Hepatocyte (in vitro differentiated cells): ENCODE measurements around the gene OR14K1. TPM values are rescaled to one million over a fixed set of nuclear protein-coding genes. Genes with fewer than 3 reads are reported as not detected.

Source experiments
- DNase-seq: peaks from one replicate; pipeline ENCODE4 v3.0.0-alpha.2; 2016; ENCODE audit warnings: low spot score
- H2AFZ ChIP-seq: fragments of 200-600 bp; sonication (generic); 2 replicates; pipeline ENCODE4 v1.6.0; 2016; ENCODE audit warnings: antibody characterized with exemption, mild to moderate bottlenecking
- H3K27ac ChIP-seq: fragments of 200-600 bp; sonication (generic); 2 replicates; pipeline ENCODE4 v1.5.1; 2016; ENCODE audit warnings: mild to moderate bottlenecking
- H3K27me3 ChIP-seq: fragments of 200-600 bp; sonication (generic); 2 replicates; pipeline ENCODE4 v1.6.1; 2016
- H3K36me3 ChIP-seq: fragments of 200-600 bp; sonication (generic); replicated peaks from 2 replicates; pipeline ENCODE4 v1.5.1; 2016; ENCODE audit warnings: low read depth; ENCODE audit not compliant: insufficient read depth
- H3K4me1 ChIP-seq: fragments of 200-600 bp; sonication (generic); 2 replicates; pipeline ENCODE4 v1.5.1; 2016; ENCODE audit warnings: mild to moderate bottlenecking, moderate library complexity; ENCODE audit not compliant: insufficient read depth
- H3K4me2 ChIP-seq: fragments of 200-600 bp; sonication (generic); 2 replicates; pipeline ENCODE4 v1.6.0; 2016
- H3K4me3 ChIP-seq: fragments of 200-600 bp; sonication (generic); 2 replicates; pipeline ENCODE4 v1.5.1; 2016; ENCODE audit warnings: mild to moderate bottlenecking
- H3K79me2 ChIP-seq: fragments of 200-600 bp; sonication (generic); 2 replicates; pipeline ENCODE4 v1.6.0; 2017; ENCODE audit warnings: mild to moderate bottlenecking
- H3K9me2 ChIP-seq: fragments of 200-600 bp; sonication (generic); replicated peaks from 2 replicates; pipeline ENCODE4 v1.6.0; 2017; ENCODE audit warnings: mild to moderate bottlenecking; ENCODE audit not compliant: insufficient read depth
- H3K9me3 ChIP-seq: fragments of 200-600 bp; sonication (generic); 2 replicates; pipeline ENCODE4 v1.5.1; 2016; ENCODE audit warnings: low read depth, mild to moderate bottlenecking
- H4K20me1 ChIP-seq: fragments of 200-600 bp; sonication (generic); 2 replicates; pipeline ENCODE4 v1.6.0; 2016; ENCODE audit warnings: mild to moderate bottlenecking; ENCODE audit not compliant: insufficient read depth, poor library complexity, severe bottlenecking
- EZH2 ChIP-seq: fragments of 200-600 bp; sonication (generic); IDR thresholded peaks from 2 replicates; pipeline ENCODE4 v1.6.1; 2016; ENCODE audit warnings: antibody characterized with exemption, mild to moderate bottlenecking, borderline replicate concordance
- EZH2phosphoT487 ChIP-seq: fragments of 200-600 bp; sonication (generic); IDR thresholded peaks from one replicate; pipeline ENCODE4 v1.6.1; 2018; ENCODE audit warnings: antibody characterized with exemption, mild to moderate bottlenecking, low read depth, moderate library complexity; ENCODE audit not compliant: unreplicated experiment, severe bottlenecking
- WGBS: methylation state at CpG from one replicate; pipeline ENCODE4 v1.1.6; 2016; ENCODE audit warnings: low lambda C conversion rate; ENCODE audit errors: missing lambda C conversion rate; 5-methylcytosine and 5-hydroxymethylcytosine counted together
- polyA plus RNA-seq: library from polyadenylated mRNA; unstranded; fragments of >200 nt; fragmentation: Nextera tagmentation; extraction: Ambion mirVana; gene quantifications from 2 replicates; pipeline ENCODE4 v1.2.1, GENCODE V29; 2016
- total RNA-seq: library from RNA; depleted of rRNA; stranded (reverse); fragments of >200 nt; gene quantifications from 2 replicates; pipeline ENCODE4 v1.2.3, GENCODE V29; 2014
- TF ChIP-seq, protein P1 (sequence below): fragments of 200-600 bp; sonication (generic); IDR thresholded peaks from 2 replicates; pipeline ENCODE4 v1.5.1; 2016; ENCODE audit warnings: antibody characterized with exemption, mild to moderate bottlenecking; ENCODE audit not compliant: poor library complexity

OR14K1 gene
- total and polyA plus RNA-seq, 2 experiments from 2014 or later: not detected

DNA sequence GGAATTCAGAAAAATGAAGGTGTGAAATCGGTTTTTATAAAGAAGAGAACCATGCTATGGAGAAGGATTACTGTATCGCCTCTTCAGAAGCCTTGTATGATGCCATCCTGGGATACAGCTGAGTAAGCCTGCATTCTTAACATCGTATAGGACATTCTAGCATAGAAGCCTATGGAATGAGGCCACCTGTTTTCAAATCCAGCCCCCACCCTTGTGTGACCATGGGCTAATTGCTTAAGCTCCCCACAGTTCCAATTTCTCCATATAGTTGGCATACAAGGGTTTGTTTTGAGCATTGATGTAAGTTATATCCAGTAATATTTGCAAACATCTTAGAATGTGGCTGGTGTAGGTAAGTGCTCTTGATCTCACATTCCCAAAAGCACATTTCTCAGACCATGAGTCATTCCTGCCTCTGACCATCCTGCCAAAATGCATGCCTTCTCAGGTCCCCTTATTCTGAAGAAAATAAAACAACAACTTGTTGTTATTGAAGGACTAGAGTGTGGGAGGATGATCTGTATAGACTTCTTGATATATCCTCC, 8.0 kb downstream of the OR14K1 start:
- Histone ChIP-seq H3K9me3 (no peaks in the 10 kb centered on the region), H3K4me3 (no peak overlapping the region), H4K20me1 (no peaks in the 10 kb centered on the region), H2AFZ (no peak overlapping the region), H3K27me3 (no peaks in the 10 kb centered on the region), H3K4me1 (no peaks in the 10 kb centered on the region), H3K79me2 (no peaks in the 10 kb centered on the region), H3K4me2 (no peak overlapping the region), H3K27ac (no peak overlapping the region), H3K36me3 (no peaks in the 10 kb centered on the region), H3K9me2 (no peaks in the 10 kb centered on the region)
- 61% methylated on average over 3 of the region's 3 CpGs for WGBS
- TF ChIP-seq, protein P1, sequence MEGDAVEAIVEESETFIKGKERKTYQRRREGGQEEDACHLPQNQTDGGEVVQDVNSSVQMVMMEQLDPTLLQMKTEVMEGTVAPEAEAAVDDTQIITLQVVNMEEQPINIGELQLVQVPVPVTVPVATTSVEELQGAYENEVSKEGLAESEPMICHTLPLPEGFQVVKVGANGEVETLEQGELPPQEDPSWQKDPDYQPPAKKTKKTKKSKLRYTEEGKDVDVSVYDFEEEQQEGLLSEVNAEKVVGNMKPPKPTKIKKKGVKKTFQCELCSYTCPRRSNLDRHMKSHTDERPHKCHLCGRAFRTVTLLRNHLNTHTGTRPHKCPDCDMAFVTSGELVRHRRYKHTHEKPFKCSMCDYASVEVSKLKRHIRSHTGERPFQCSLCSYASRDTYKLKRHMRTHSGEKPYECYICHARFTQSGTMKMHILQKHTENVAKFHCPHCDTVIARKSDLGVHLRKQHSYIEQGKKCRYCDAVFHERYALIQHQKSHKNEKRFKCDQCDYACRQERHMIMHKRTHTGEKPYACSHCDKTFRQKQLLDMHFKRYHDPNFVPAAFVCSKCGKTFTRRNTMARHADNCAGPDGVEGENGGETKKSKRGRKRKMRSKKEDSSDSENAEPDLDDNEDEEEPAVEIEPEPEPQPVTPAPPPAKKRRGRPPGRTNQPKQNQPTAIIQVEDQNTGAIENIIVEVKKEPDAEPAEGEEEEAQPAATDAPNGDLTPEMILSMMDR: no peak
- TF ChIP-seq EZH2phosphoT487: no peak
- no peak for TF ChIP-seq EZH2
- DNase-seq: no peak

DNA sequence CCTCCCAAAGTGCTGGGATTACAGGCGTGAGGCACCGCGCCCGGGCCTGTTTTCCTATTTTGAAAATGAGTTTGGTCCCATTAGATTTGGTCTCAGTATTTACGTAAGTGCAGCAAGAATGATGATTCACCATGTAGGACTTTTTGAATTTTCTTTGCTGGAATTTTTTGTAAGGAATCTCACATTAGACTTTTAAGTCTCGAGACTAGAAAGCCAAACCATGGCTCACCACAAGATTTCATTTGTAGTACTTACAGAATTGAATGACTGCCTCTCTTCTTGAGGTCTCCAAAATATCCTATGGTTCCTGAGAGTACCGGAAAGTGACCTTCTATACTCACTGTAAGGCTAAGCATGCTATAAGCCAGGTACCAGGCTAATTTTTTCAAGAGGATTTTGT, 9.2 kb downstream of the OR14K1 start:
- Histone ChIP-seq H3K4me2 (no peak overlapping the region), H3K79me2 (no peaks in the 10 kb centered on the region), H2AFZ (no peak overlapping the region), H3K27me3 (no peaks in the 10 kb centered on the region), H3K4me3 (no peak overlapping the region), H3K9me2 (no peaks in the 10 kb centered on the region), H3K27ac (no peak overlapping the region), H3K9me3 (peaks cover 6% of the 10 kb centered on the region), H4K20me1 (no peaks in the 10 kb centered on the region), H3K36me3 (no peaks in the 10 kb centered on the region), H3K4me1 (no peaks in the 10 kb centered on the region)
- no peak for DNase-seq
- WGBS: 83% methylated on average over 7 of the region's 7 CpGs
- TF ChIP-seq, protein P1: no peak
- TF ChIP-seq EZH2: no peak

DNA sequence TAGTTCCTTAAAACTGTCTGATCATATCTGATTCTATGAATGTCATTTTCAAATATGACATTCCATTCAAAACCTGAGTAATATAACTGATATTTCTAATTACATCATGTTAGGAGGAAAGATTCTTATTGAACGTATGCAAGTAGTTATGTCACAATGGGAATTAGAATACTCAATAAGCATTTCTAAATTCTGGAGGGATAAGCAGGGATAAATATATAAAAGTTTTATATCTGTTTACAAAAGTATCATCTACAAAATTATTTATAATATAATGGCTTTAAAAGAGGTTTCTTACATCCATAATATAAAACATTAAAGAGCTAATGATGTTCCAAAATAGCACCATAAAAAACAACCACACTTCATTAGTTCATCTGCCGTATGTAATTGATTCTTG, 9.6 kb downstream of the OR14K1 start, which contains the start of gene OR14A2:
TSS of gene OR14A2 (minus strand) at position 101 of the 400 bp plus-strand sequence.
- Histone ChIP-seq H3K4me2 (no peak within 1 kb of the TSS), H3K79me2 (no peaks in the 10 kb centered on the region), H3K27me3 (no peaks in the 10 kb centered on the region), H4K20me1 (no peaks in the 10 kb centered on the region), H3K4me1 (no peaks in the 10 kb centered on the region), H2AFZ (no peak within 1 kb of the TSS), H3K9me2 (no peaks in the 10 kb centered on the region), H3K27ac (no peak within 1 kb of the TSS), H3K9me3 (peaks cover 6% of the 10 kb centered on the region), H3K4me3 (no peak within 1 kb of the TSS), H3K36me3 (no peaks in the 10 kb centered on the region)
- no peak for TF ChIP-seq EZH2
- TF ChIP-seq, protein P1: no peak
- TF ChIP-seq EZH2phosphoT487: no peak
- WGBS: 83% methylated on average over 2 of the region's 2 CpGs
- no peak for DNase-seq
